ENCODE data around the gene RAI1. TPM values are rescaled to one million over a fixed set of nuclear protein-coding genes. Genes with fewer than 3 reads are reported as not detected.
A peak's percentile ranks its signal among the peaks of the same experiment; 100 is the strongest.

Gene RAI1
- total and polyA plus RNA-seq, 2 of the 13 experiments (the other 11 are each of a cell fraction or from before 2014, with no cell fraction given): 3.4 to 5.2 TPM

DNA sequence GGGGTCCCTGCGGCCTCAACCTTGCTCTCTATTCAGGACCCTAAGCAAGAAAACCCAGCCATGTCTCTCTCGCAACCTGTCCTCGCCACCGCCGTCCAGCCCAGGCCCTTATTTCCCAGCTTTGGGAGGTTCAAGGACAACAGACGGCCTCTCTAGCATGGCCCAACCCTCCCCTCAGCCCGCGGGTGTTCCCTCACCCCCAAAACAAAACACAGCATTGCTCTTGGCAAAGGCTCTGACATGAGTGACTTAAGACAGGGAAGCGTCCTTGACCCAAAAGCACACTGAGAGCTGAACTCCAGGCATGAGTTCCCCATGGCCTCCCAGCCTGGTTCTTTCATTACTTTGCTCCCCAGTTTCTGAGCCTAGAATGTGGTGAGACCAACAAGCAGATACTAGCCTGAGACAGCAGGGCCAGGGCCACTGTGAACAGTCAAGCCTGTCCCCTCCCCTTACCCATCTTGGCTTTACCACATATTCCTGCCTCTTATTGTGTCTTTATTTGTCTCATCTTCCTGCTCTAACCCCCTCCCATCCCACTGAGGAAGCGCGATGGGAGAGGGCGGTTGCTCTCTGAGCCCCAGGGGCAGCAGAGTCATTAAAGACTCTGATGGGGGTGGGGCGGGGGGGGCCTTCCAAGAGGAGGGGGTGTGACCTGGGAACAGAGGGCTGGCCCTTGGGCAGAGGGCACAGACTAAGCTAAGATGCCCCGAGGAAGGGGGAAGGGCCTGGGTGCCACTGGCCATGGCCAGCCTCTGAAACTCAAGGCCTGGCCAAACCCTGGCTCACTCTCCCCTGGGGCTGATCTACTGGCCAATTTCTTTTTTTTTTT, 143.7 kb downstream of the RAI1 start (continued):
- 0 out of 2 replicates have a peak, but pooled peaks have one; percentile 13 for TF ChIP-seq PAXIP1 (CRISPR knock-in tag; conservative IDR thresholded peaks at IDR 0.05)
- no peak for TF ChIP-seq ZNF781 (CRISPR knock-in tag; IDR thresholded peaks at IDR 0.05; ENCODE audit: borderline replicate concordance, not compliant biosample characterization)
- TF ChIP-seq, protein P1, sequence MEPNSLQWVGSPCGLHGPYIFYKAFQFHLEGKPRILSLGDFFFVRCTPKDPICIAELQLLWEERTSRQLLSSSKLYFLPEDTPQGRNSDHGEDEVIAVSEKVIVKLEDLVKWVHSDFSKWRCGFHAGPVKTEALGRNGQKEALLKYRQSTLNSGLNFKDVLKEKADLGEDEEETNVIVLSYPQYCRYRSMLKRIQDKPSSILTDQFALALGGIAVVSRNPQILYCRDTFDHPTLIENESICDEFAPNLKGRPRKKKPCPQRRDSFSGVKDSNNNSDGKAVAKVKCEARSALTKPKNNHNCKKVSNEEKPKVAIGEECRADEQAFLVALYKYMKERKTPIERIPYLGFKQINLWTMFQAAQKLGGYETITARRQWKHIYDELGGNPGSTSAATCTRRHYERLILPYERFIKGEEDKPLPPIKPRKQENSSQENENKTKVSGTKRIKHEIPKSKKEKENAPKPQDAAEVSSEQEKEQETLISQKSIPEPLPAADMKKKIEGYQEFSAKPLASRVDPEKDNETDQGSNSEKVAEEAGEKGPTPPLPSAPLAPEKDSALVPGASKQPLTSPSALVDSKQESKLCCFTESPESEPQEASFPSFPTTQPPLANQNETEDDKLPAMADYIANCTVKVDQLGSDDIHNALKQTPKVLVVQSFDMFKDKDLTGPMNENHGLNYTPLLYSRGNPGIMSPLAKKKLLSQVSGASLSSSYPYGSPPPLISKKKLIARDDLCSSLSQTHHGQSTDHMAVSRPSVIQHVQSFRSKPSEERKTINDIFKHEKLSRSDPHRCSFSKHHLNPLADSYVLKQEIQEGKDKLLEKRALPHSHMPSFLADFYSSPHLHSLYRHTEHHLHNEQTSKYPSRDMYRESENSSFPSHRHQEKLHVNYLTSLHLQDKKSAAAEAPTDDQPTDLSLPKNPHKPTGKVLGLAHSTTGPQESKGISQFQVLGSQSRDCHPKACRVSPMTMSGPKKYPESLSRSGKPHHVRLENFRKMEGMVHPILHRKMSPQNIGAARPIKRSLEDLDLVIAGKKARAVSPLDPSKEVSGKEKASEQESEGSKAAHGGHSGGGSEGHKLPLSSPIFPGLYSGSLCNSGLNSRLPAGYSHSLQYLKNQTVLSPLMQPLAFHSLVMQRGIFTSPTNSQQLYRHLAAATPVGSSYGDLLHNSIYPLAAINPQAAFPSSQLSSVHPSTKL (CRISPR knock-in tag; IDR thresholded peaks at IDR 0.05): peak; percentile 43
- peak; percentile 51 for TF ChIP-seq RXRB (CRISPR knock-in tag; IDR thresholded peaks at IDR 0.05; ENCODE audit: borderline replicate concordance)
- no peak for TF ChIP-seq SOX6 (IDR thresholded peaks at IDR 0.05)
- TF ChIP-seq SOX6 (CRISPR knock-in tag; IDR thresholded peaks at IDR 0.05): peak; percentile 29; the same call in 1 of the 2 replicates
- 0 out of 2 replicates have a peak, but pooled peaks have one; percentile 39 for TF ChIP-seq PHF21A (CRISPR knock-in tag; IDR thresholded peaks at IDR 0.05)
- TF ChIP-seq, protein P2, sequence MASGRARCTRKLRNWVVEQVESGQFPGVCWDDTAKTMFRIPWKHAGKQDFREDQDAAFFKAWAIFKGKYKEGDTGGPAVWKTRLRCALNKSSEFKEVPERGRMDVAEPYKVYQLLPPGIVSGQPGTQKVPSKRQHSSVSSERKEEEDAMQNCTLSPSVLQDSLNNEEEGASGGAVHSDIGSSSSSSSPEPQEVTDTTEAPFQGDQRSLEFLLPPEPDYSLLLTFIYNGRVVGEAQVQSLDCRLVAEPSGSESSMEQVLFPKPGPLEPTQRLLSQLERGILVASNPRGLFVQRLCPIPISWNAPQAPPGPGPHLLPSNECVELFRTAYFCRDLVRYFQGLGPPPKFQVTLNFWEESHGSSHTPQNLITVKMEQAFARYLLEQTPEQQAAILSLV (CRISPR knock-in tag; IDR thresholded peaks at IDR 0.05; ENCODE audit: borderline replicate concordance): 0 out of 2 replicates have a peak, but pooled peaks have one; percentile 49
- peak in 1 of 2 experiments; percentile 16; a peak in 1 of 4 replicates for TF ChIP-seq NR2F1 (CRISPR knock-in tag; IDR thresholded peaks at IDR 0.05)
- 0 out of 2 replicates have a peak, but pooled peaks have one; percentile 53 for TF ChIP-seq TARDBP (CRISPR knock-in tag; IDR thresholded peaks at IDR 0.05)
- TF ChIP-seq FIP1L1 (IDR thresholded peaks at IDR 0.05; ENCODE audit: borderline replicate concordance, insufficient read depth, low read depth, low read length): no peak
- TF ChIP-seq, protein P3, sequence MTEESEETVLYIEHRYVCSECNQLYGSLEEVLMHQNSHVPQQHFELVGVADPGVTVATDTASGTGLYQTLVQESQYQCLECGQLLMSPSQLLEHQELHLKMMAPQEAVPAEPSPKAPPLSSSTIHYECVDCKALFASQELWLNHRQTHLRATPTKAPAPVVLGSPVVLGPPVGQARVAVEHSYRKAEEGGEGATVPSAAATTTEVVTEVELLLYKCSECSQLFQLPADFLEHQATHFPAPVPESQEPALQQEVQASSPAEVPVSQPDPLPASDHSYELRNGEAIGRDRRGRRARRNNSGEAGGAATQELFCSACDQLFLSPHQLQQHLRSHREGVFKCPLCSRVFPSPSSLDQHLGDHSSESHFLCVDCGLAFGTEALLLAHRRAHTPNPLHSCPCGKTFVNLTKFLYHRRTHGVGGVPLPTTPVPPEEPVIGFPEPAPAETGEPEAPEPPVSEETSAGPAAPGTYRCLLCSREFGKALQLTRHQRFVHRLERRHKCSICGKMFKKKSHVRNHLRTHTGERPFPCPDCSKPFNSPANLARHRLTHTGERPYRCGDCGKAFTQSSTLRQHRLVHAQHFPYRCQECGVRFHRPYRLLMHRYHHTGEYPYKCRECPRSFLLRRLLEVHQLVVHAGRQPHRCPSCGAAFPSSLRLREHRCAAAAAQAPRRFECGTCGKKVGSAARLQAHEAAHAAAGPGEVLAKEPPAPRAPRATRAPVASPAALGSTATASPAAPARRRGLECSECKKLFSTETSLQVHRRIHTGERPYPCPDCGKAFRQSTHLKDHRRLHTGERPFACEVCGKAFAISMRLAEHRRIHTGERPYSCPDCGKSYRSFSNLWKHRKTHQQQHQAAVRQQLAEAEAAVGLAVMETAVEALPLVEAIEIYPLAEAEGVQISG (CRISPR knock-in tag; IDR thresholded peaks at IDR 0.05): peak; percentile 54; the same call in 1 of the 2 replicates
- no peak for TF ChIP-seq SMAD9 (CRISPR knock-in tag; IDR thresholded peaks at IDR 0.05)

All from HepG2 (cell line).